HEK293 (cell line): ENCODE results near the gene VAMP7.
"Not testable (repeated sequence)": the region's sequence is repeated elsewhere in the genome, so short reads cannot be mapped to it uniquely, and the experiment has no call there.

Experiments
- CTCF ChIP-seq: fragments of 450-650 bp; formaldehyde crosslinking; IDR thresholded peaks from 2 replicates; pipeline ENCODE4 v1.5.1; 2016; ENCODE audit warnings: missing biosample characterization, missing genetic modification characterization
- REPIN1 ChIP-seq: fragments of 450-650 bp; formaldehyde crosslinking; IDR thresholded peaks from 2 replicates; pipeline ENCODE4 v1.5.1; 2017; ENCODE audit warnings: missing biosample characterization, missing genetic modification characterization, low read depth
- REST ChIP-seq: fragments of 450-650 bp; formaldehyde crosslinking; IDR thresholded peaks from 2 replicates; pipeline ENCODE4 v1.5.1; 2016; ENCODE audit warnings: missing biosample characterization, missing genetic modification characterization
- SP2 ChIP-seq: fragments of 450-650 bp; formaldehyde crosslinking; IDR thresholded peaks from 2 replicates; pipeline ENCODE4 v1.5.1; 2016; ENCODE audit warnings: missing biosample characterization, missing genetic modification characterization
- ZNF112 ChIP-seq: fragments of 450-650 bp; formaldehyde crosslinking; IDR thresholded peaks from 2 replicates; pipeline ENCODE4 v1.5.0; 2017; ENCODE audit warnings: missing biosample characterization, missing genetic modification characterization
- ZNF114 ChIP-seq: fragments of 450-650 bp; formaldehyde crosslinking; IDR thresholded peaks from 2 replicates; pipeline ENCODE4 v1.5.0; 2017; ENCODE audit warnings: missing biosample characterization, missing genetic modification characterization
- ZNF274 ChIP-seq, 2 experiments: fragments of 200-500 bp in 1 of 2; fragments of 450-650 bp in 1 of 2; sonication (Bioruptor generic) in 1 of 2; formaldehyde crosslinking in 1 of 2; IDR thresholded peaks; 2 replicates each; pipeline versions ENCODE4 v1.5.1 to v1.6.1; 2014 to 2016; ENCODE audit warnings: borderline replicate concordance in 1 of 2, inconsistent platforms in 1 of 2, low read length in 1 of 2, missing biosample characterization in 1 of 2, missing genetic modification characterization in 1 of 2
- ZNF280D ChIP-seq: fragments of 450-650 bp; formaldehyde crosslinking; IDR thresholded peaks from 2 replicates; pipeline ENCODE4 v1.5.1; 2016; ENCODE audit warnings: missing biosample characterization, missing genetic modification characterization
- ZNF707 ChIP-seq: fragments of 450-650 bp; formaldehyde crosslinking; IDR thresholded peaks from 2 replicates; pipeline ENCODE4 v1.5.1; 2016; ENCODE audit warnings: missing biosample characterization, missing genetic modification characterization
- ZSCAN23 ChIP-seq: fragments of 450-650 bp; formaldehyde crosslinking; IDR thresholded peaks from 2 replicates; pipeline ENCODE4 v1.5.1; 2016; ENCODE audit warnings: missing biosample characterization, missing genetic modification characterization

GRCh38 chrX:155986995-155987394 is 105.8 kb downstream of the VAMP7 start:
- not testable (repeated sequence) for TF ChIP-seq REPIN1; ZNF707 (tag by site-specific recombination); ZSCAN23 (tag by site-specific recombination); CTCF (tag by site-specific recombination); ZNF274 (IDR thresholded peaks at IDR 0.05; ENCODE audit: low read length); ZNF274 (tag by site-specific recombination; IDR thresholded peaks at IDR 0.05; ENCODE audit: borderline replicate concordance); REST; SP2; ZNF114 (tag by site-specific recombination); ZNF112 (tag by site-specific recombination); ZNF280D (tag by site-specific recombination)
